LNCAP (cell line): ENCODE results near the gene SLC39A11.

ENCODE experiments used
- TF ChIP-seq, protein P1 (sequence below): fragments of 450-650 bp; IDR thresholded peaks from 2 replicates; pipeline ENCODE4 v1.5.1; 2017; ENCODE audit warnings: mild to moderate bottlenecking

SLC39A11 gene

DNA sequence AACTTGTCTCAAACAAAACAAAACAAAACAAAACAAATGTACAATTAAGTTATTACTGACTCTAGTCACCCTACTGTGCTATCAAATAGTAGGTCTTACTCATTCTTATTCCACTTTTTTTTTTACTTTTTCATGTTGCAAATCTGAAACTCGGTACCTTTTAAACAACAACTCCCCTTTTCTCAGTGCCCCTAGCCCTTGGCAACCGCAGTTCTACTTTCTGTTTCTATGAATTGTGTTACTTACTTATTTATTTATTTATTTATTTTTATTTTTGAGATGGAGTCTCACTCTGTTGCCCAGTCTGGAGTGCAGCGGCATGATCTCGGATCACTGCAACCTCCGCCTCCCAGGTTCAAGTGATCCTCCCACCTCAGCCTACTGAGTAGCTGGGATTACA is 104.0 kb downstream of the SLC39A11 start:
- TF ChIP-seq, protein P1, sequence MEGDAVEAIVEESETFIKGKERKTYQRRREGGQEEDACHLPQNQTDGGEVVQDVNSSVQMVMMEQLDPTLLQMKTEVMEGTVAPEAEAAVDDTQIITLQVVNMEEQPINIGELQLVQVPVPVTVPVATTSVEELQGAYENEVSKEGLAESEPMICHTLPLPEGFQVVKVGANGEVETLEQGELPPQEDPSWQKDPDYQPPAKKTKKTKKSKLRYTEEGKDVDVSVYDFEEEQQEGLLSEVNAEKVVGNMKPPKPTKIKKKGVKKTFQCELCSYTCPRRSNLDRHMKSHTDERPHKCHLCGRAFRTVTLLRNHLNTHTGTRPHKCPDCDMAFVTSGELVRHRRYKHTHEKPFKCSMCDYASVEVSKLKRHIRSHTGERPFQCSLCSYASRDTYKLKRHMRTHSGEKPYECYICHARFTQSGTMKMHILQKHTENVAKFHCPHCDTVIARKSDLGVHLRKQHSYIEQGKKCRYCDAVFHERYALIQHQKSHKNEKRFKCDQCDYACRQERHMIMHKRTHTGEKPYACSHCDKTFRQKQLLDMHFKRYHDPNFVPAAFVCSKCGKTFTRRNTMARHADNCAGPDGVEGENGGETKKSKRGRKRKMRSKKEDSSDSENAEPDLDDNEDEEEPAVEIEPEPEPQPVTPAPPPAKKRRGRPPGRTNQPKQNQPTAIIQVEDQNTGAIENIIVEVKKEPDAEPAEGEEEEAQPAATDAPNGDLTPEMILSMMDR = no peak

DNA sequence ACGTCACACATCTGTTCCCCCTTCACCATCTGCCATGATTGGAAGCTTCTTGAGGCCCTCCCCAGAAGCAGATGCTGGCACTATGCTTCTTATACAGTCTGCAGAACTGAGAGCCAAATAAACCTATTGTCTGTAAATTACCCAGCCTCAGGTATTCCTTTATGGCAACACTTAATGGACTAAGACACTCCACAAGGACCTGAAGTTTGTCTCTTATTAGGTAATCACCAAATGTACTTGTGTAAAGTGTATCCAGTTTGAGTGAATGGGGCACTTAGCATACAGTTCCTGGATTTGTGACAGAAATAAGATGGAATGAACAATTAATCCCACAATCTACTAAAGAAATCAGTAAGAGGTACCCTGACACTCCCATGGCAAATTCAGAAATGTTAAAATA is 105.3 kb downstream of the SLC39A11 start:
- TF ChIP-seq, protein P1 = no peak

GRCh38 chr17:72985882-72986720 is 106.4 kb downstream of the SLC39A11 start:
- TF ChIP-seq, protein P1 = peak; percentile 91

DNA sequence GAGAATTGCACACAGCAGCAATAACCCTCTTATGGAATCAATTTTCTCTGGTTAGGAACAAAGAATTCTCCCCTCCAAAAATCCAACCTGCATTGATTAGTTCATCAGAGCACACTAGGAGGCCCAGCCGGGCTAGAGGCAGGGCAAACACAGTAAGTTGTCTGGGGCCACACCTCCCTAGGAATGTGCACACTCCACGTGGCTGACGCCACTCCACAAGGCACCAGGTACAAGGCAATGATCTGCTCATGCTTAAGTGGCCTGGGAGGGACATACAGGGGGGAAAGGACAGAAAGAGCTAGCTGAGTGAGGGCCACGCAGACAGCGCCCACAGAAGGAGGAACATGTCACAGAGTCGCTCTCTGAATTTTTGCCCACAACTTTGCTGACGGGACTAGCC is 107.6 kb downstream of the SLC39A11 start:
- TF ChIP-seq, protein P1 = no peak

- TF ChIP-seq, protein P1 = no peak
These were observed 108.2 kb downstream of the SLC39A11 start for GRCh38 chr17:72984145-72984925.

DNA sequence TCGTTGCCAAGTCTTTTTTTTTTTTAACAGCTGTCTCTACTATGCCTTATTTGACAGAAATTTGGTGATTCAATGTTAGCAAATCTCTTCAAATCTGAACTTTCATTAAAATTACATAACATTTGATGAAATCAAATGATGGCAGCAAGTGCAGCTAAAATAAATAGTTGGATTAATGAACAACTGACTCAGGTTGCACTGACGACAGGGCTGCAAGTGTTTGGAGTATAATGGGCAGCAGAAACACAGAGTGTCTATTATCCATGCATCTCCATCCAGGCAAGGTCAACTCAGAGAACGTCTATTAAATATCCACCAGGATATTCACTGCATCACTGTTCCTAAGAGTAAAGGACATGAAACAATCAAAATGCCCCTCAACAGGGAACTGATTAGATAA is 109.8 kb downstream of the SLC39A11 start:
- TF ChIP-seq, protein P1 = no peak

GRCh38 chr17:72978593-72979218 is 113.8 kb downstream of the SLC39A11 start:
- TF ChIP-seq, protein P1 = no peak
